Skeletal muscle tissue (tissue), 4 donors: ENCODE data around the gene INO80E. TPM values are rescaled to one million over a fixed set of nuclear protein-coding genes. Genes with fewer than 3 reads are reported as not detected.
A peak's percentile ranks its signal among the peaks of the same experiment; 100 is the strongest.
"Not testable (repeated sequence)": the region's sequence is repeated elsewhere in the genome, so short reads cannot be mapped to it uniquely, and the experiment has no call there.

Experiments
- H3K27ac ChIP-seq: one replicate; pipeline ENCODE4 v1.7.0; 2013; ENCODE audit warnings: mild to moderate bottlenecking, low read depth, low read length, inconsistent platforms
- H3K27me3 ChIP-seq, 3 donors: one replicate each; pipeline ENCODE4 v1.7.0; 2013; ENCODE audit warnings: low read length in 3 of 3; ENCODE audit not compliant: control insufficient read depth in 3 of 3, insufficient read depth in 3 of 3
- H3K36me3 ChIP-seq, 3 donors: one replicate each; pipeline ENCODE4 v1.7.0; 2013; ENCODE audit warnings: low read length in 3 of 3; ENCODE audit not compliant: control insufficient read depth in 3 of 3, insufficient read depth in 3 of 3
- H3K4me1 ChIP-seq, 3 donors: one replicate each; pipeline ENCODE4 v1.7.0; 2013; ENCODE audit warnings: low read length in 3 of 3, mild to moderate bottlenecking in 3 of 3; ENCODE audit not compliant: control insufficient read depth in 3 of 3, insufficient read depth in 3 of 3
- H3K4me3 ChIP-seq, 3 donors: one replicate each; pipeline ENCODE4 v1.7.0; 2013; ENCODE audit warnings: low read length in 3 of 3
- H3K9ac ChIP-seq, 3 donors: one replicate each; pipeline ENCODE4 v1.7.0; 2013; ENCODE audit warnings: low read length in 3 of 3, mild to moderate bottlenecking in 3 of 3, moderate library complexity in 2 of 3, low read depth in 1 of 3
- H3K9me3 ChIP-seq, 3 donors: one replicate each; pipeline ENCODE4 v1.7.0; 2013; ENCODE audit warnings: low read length in 3 of 3; ENCODE audit not compliant: control insufficient read depth in 3 of 3
- total RNA-seq: library from RNA; depleted of rRNA; stranded (reverse); fragments of >200 nt; gene quantifications from one replicate; pipeline ENCODE4 v1.2.3, GENCODE V29; 2014
- donor health status: Osteomylitis.

INO80E gene
- total RNA-seq, 1 donor from 2014 or later, result 12.5 TPM

- H3K9me3 ChIP-seq, result no peaks in the 10 kb centered on the region
- H3K4me3 ChIP-seq, result no peak overlapping the region
- H3K36me3 ChIP-seq, result peaks cover 0 to 3% (median 0%) of the 10 kb centered on the region in 3 donors
- peaks cover 5 to 13% (median 7%) of the 10 kb centered on the region in 3 donors for H3K4me1 ChIP-seq
- H3K27me3 ChIP-seq, result peaks cover 36 to 44% (median 38%) of the 10 kb centered on the region in 3 donors
- no peak overlapping the region for H3K27ac ChIP-seq
- H3K9ac ChIP-seq, result no peak overlapping the region
Measured at GRCh38 chr16:30009085-30009862, 13.2 kb downstream of the INO80E start.

DNA sequence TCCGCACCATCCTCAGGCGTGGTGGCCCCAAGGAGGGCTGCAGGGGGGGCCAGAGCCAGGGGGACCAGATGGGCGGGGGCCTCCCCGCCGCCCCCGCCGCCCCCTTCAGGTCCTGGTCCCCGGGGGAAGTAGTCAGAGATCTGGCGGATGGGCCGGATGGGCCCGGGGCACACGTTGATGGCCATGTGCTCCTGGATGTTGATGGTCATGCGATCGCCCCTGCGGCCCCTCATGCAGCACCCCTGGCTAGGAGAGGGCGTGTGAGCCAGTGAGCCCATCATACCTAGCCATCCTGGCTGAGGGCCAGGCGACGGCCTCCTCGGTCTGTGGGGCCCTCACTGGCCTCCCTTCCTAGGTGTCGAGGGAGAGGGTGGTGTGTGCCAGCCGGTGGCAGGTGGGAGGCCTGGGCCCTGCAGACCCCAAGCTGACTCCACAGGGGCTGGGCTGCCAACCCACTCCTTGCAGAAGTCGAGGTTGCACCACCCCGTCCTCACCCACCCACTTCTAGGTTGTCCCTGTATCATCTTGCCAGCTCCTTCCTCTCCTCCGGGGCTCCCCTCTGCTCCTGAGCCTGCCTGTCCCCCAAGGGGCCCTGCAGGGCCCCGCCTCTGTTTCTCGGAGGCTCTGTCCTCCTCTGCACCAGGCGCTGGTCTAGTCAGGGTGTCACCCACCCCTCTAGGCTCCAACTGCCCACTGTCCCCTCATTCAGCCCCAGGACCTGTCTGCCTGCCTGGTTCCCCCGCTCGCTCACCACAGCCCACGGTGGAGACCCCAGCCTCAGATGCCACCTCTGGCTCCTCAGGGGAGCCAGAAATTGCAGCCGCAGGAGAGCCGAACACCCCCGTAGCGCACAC lies 14.2 kb downstream of the INO80E start:
- H3K27me3 ChIP-seq, result peaks cover 36 to 44% (median 38%) of the 10 kb centered on the region in 3 donors
- peak overlapping the region in 1 of 3 donors; percentile 29 for H3K4me3 ChIP-seq
- H3K27ac ChIP-seq, result no peak overlapping the region
- H3K4me1 ChIP-seq, result peaks cover 5 to 13% (median 7%) of the 10 kb centered on the region in 3 donors
- peaks cover 0 to 3% (median 0%) of the 10 kb centered on the region in 3 donors for H3K36me3 ChIP-seq
- H3K9me3 ChIP-seq, result no peaks in the 10 kb centered on the region
- no peak overlapping the region for H3K9ac ChIP-seq

DNA sequence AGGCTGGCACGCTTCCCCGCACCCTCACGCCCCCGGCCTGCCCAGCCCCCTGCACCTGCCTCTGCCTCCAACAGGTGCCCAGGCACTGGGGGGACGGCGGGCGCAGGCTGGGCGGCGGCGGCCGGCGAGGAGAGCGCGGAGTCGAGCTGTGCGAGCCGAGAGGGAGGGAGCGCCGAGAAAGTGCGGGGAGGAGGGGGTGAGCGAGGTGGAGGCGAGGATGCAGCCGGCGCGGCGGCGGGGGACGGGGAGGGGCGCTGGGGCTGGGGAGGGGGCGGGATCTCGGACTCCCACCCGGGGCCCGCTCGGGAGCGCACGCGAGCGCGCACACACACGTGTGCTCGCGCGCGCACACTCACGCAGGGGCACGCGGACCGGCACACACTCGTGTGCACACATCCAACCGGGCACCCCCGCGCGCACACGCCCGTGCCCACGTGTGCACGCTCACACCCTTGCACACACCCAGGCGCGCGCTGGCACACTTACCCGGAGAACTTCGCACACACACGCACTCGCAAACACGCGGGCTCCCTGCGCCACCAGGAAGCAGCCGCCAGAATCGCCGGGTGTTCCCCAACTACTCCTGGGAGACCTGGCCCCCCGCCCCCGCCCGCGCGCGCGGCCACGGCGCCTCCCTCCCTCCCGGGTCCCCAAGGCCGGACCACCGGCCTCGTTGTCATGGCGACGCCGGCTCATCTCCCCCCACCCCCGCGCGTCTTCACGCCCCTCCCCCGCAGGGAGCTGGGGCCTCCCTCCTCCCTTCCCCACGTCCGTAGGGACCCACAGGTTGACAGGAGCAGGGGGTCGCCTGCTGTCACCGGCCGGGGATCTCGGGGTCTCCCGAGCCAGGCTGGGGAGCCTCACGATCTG lies 15.0 kb downstream of the INO80E start, which contains the start of gene DOC2A:
Gene DOC2A (minus strand): TSS at position 184 of the 870 bp plus-strand sequence. CDS start 805 bp downstream, outside the sequence.
- no peaks in the 10 kb centered on the region for H3K9me3 ChIP-seq
- H3K27ac ChIP-seq, result no peak within 1 kb of the TSS
- peak within 1 kb of the TSS in 2 of 3 donors; percentile 29 to 40 for H3K4me3 ChIP-seq
- H3K4me1 ChIP-seq, result peaks cover 0 to 13% (median 5%) of the 10 kb centered on the region in 3 donors
- no peak within 1 kb of the TSS for H3K9ac ChIP-seq
- H3K36me3 ChIP-seq, result peaks cover 0 to 1% (median 0%) of the 10 kb centered on the region in 3 donors
- H3K27me3 ChIP-seq, result peaks cover 36 to 44% (median 38%) of the 10 kb centered on the region in 3 donors

DNA sequence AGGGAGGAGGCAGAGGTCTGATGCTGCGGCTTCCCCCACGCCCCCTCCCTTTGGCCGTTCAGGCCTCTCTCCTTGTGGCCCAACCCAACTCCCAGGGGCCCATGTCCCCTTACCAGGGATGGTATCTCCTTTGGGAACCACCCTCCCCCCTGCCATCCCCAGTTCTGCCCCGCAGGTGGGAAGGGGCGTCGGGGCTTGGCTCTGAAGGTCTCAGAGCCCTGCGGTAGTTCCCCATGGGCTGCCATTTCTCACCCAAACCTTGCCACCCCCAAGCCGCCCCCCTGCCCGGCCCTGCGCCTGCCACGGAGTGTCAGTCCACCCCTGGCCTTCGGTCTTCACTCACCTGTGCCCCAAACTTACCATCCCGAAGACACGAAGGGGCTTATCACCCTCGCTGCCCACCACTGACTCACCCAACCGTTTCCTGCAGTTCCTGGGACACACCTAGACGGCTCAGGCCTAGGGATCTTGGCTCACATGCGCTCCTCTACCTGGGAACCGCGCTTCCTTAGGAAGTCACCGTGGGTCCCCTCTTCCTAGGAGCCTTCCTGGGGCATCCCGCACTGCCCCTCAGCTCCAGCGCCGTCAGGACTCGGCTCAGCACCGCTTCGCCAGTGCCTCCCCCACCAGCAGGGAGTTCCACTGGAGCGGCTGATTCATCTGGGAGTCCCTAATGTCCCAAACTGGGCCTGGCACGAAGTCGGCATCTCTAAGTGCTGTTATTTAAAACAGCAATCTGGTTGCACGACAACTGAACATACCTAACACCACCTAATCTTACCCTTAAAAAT lies 15.9 kb downstream of the INO80E start:
- Histone ChIP-seq H3K9me3 (no peaks in the 10 kb centered on the region), H3K36me3 (no peaks in the 10 kb centered on the region), H3K4me1 (peaks cover 0 to 13% (median 5%) of the 10 kb centered on the region in 3 donors), H3K27ac (no peak overlapping the region), H3K4me3 (no peak overlapping the region), H3K27me3 (peaks cover 36 to 44% (median 38%) of the 10 kb centered on the region in 3 donors), H3K9ac (no peak overlapping the region)

DNA sequence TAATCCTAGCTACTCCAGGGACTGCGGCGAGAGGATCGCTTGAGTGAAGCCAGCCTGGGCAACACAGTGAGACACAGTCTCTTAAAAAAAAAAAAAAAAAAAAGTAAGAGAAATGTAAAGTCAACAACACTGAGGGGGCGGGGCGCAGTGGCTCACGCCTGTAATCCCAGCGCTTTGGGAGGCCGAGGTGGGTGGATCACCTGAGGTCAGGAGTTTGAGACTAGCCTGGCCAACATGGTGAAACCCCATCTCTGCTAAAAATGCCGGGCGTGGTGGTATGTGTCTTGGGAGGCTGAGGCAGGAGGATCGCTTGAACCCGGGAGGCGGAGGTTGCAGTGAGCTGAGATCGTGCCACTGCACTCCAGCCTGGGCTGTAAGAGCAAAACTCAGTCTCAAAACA lies 16.6 kb downstream of the INO80E start:
- Histone ChIP-seq H3K4me1 (peaks cover 0 to 13% (median 5%) of the 10 kb centered on the region in 3 donors), H3K27me3 (peaks cover 34 to 42% (median 36%) of the 10 kb centered on the region in 3 donors)
- not testable (repeated sequence) for H3K4me3 ChIP-seq, H3K27ac ChIP-seq, H3K9me3 ChIP-seq, H3K9ac ChIP-seq, H3K36me3 ChIP-seq

DNA sequence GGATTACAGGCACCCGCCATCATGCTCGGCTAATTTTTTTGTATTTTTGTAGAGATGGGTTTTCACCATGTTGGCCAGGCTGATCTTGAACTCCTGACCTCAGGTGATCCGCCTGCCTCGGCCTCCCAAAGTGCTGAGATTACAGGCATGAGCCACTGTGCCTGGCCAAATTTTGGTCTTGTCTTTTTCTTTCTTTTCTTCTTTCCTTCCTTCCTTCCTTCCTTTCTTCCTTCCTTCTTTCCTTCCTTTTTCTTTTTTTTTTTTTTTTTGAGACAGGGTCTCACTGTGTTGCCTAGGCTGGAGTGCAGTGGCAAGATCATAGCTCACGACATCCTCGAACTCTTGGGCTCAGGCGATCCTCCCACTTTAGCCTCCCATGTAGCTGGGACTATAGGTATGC lies 19.4 kb downstream of the INO80E start:
- H3K9ac ChIP-seq, H3K36me3 ChIP-seq, H3K27ac ChIP-seq, H3K9me3 ChIP-seq, H3K4me1 ChIP-seq, H3K4me3 ChIP-seq: not testable (repeated sequence)
- H3K27me3 ChIP-seq, result peaks cover 10 to 17% (median 16%) of the 10 kb centered on the region in 3 donors

DNA sequence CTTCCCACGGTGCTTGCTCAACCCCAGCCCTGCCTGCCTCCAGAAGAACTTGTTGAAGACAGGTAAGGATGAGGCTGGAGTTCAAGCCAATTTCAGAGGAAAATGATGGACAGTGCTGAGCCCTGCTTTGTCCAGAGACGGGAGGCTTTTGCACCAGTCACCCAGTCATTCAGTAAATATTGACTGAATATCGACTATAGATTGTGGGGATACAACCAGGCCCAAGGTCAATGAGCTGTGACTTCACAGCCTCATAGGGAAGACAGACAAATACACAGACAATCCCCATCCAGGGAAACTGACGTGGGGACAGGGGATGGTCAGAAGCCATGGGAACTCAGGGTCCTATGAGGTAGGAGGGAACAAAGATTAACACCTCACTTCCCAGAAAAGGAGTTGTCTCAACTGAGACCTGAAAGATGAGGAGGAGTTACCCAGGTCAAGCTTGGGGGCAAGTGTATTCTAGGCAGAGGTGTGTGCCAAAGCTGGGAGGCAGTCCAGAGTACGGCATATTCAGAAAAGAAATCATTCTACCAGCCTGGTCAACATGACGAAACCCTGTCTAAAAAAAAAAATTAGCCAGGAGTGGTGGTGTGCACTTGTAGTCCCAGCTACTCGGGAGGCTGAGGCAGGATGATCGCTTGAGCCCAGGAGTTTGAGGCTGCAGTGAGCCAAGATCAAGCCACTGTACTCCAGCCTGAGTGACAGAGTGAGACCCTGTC lies 20.7 kb downstream of the INO80E start:
- Histone ChIP-seq H3K36me3 (no peaks in the 10 kb centered on the region), H3K9ac (no peak overlapping the region), H3K9me3 (no peaks in the 10 kb centered on the region), H3K27me3 (peaks cover 6 to 8% (median 7%) of the 10 kb centered on the region in 3 donors), H3K4me1 (peaks cover 5 to 11% (median 8%) of the 10 kb centered on the region in 3 donors), H3K27ac (no peak overlapping the region), H3K4me3 (no peak overlapping the region)

GRCh38 chr16:30017277-30017656 lies 21.2 kb downstream of the INO80E start:
- Histone ChIP-seq H3K27me3 (peaks cover under 1 to 4% (median 2%) of the 10 kb centered on the region in 3 donors), H3K9ac (no peak overlapping the region), H3K9me3 (no peaks in the 10 kb centered on the region), H3K27ac (no peak overlapping the region), H3K36me3 (no peaks in the 10 kb centered on the region), H3K4me3 (no peak overlapping the region), H3K4me1 (peaks cover 5 to 9% (median 8%) of the 10 kb centered on the region in 3 donors)
